ENCODE measurements around the gene INTS3.

DNA sequence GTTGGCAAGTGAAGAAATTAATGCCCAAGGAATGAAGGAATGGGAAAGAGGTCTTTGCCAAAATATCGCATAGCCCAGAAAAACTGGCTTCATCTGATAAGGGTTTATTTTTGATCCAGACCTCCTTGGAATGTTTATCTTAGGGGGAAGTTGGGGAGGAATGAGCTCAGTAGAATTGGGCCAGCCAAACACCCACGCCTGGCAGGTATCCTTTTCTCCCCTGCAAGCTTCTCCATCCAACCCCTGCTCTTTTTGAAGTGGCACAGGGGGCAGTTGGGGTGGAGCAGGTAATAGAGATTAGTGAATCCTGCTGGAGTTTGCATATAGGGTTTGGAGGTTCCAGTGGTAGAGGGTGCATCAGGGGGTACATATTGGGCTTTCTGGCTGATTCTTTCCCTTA, 21.1 kb downstream of the INTS3 start:
- no peak for TF ChIP-seq EZH2 (IDR thresholded peaks at IDR 0.05)
- TF ChIP-seq POLR2AphosphoS5 (IDR thresholded peaks at IDR 0.05; ENCODE audit: borderline replicate concordance, low read depth, low read length) = no peak

Data from SK-N-MC (cell line).